AG04449 (cell line): ENCODE data around the gene MIX23.

Experiments
- CTCF ChIA-PET: fragments of 350-600 bp; formaldehyde crosslinking; extraction: SDS; loops from one replicate; lab custom pipeline; 2021; ENCODE audit warnings: antibody characterized with exemption; lab: Yijun Ruan, JAX
- POLR2A ChIA-PET: fragments of 400-600, 350-600 bp; formaldehyde crosslinking; extraction: SDS; loops from one replicate; lab custom pipeline; 2020; ENCODE audit warnings: antibody characterized with exemption, inconsistent platforms; lab: Yijun Ruan, JAX
- DNase-seq: peaks from one replicate; pipeline ENCODE4 v3.0.0-alpha.2; 2010; ENCODE audit warnings: low read depth, low spot score
- H3K4me3 ChIP-seq: 2 replicates; pipeline ENCODE4 v1.5.1; 2011; ENCODE audit warnings: low read depth, mild to moderate bottlenecking, control low read depth, low read length
- CTCF ChIP-seq: IDR thresholded peaks from one replicate; pipeline ENCODE4 v1.5.1; 2011; ENCODE audit warnings: mild to moderate bottlenecking, moderate library complexity, low read length, control low read depth, inconsistent platforms; ENCODE audit not compliant: insufficient read depth; ENCODE audit errors: missing control alignments

The MIX23 gene

GRCh38 chr3:122391681-122392446, 8.8 kb upstream of the MIX23 start:
- H3K4me3 ChIP-seq, result no peak overlapping the region
- no peak for DNase-seq
- ChIA-PET CTCF (interaction anchor here (1.2 to 6.2 kb wide), 6 partner anchors 8 to 287 kb away, joined by 3 to 71 read pairs (median 23); partner anchors contain the start of genes FAM162A, MIX23 and PARP14), POLR2A (interaction anchor here (0.6 kb wide), 1 partner anchor 498 kb away, joined by 3 read pairs; the partner anchor contains the start of gene SLC15A2)
- no peak for TF ChIP-seq CTCF

- CTCF ChIA-PET, result interaction anchor here (1.3 to 6.2 kb wide), 3 partner anchors 9 to 290 kb away, joined by 4 to 71 read pairs (median 6); partner anchors contain the start of gene PARP14
- no peak overlapping the region for H3K4me3 ChIP-seq
- TF ChIP-seq CTCF, result no peak
- POLR2A ChIA-PET, result no interaction called here
- DNase-seq, result no peak
Measured at GRCh38 chr3:122390665-122391064, 7.6 kb upstream of the MIX23 start.

- TF ChIP-seq CTCF, result no peak
- ChIA-PET CTCF (interaction anchor here (1.3 to 6.2 kb wide), 3 partner anchors 10 to 289 kb away, joined by 4 to 71 read pairs (median 6); partner anchors contain the start of gene PARP14), POLR2A (no interaction called here)
- no peak overlapping the region for H3K4me3 ChIP-seq
- DNase-seq, result no peak
Measured at GRCh38 chr3:122389892-122390291, 6.9 kb upstream of the MIX23 start.

GRCh38 chr3:122389197-122389596, 6.2 kb upstream of the MIX23 start:
- DNase-seq, result no peak
- CTCF ChIA-PET, result interaction anchor here (1.3 to 6.2 kb wide), 3 partner anchors 10 to 289 kb away, joined by 4 to 71 read pairs (median 6); partner anchors contain the start of gene PARP14
- no peak for TF ChIP-seq CTCF
- H3K4me3 ChIP-seq, result no peak overlapping the region
- POLR2A ChIA-PET, result no interaction called here

GRCh38 chr3:122387709-122388108, 4.7 kb upstream of the MIX23 start:
- no peak overlapping the region for H3K4me3 ChIP-seq
- POLR2A ChIA-PET, result no interaction called here
- DNase-seq, result no peak
- no peak for TF ChIP-seq CTCF
- CTCF ChIA-PET, result no interaction called here
